ENCODE data around the gene CCL13. TPM values are rescaled to one million over a fixed set of nuclear protein-coding genes. Genes with fewer than 3 reads are reported as not detected.

Gene CCL13
- polyA plus RNA-seq, 1 of the 3 experiments (the other 2 are of a cell fraction), result not detected

GRCh38 chr17:34366010-34366409 lies 9.7 kb downstream of the CCL13 start:
- TF ChIP-seq POLR2AphosphoS5 (IDR thresholded peaks at IDR 0.05; ENCODE audit: low read depth, low read length), result no peak
- no peak for TF ChIP-seq TAF1 (IDR thresholded peaks at IDR 0.05; ENCODE audit: borderline replicate concordance, low read depth, low read length)
- TF ChIP-seq CHD2 (IDR thresholded peaks at IDR 0.05; ENCODE audit: low read length, partially characterized antibody), result no peak
- TF ChIP-seq TCF12 (IDR thresholded peaks at IDR 0.05), result no peak
- no peak for TF ChIP-seq ELF1 (IDR thresholded peaks at IDR 0.05)
- no peak for TF ChIP-seq MEF2A (IDR thresholded peaks at IDR 0.05; ENCODE audit: borderline replicate concordance, low read depth)
- TF ChIP-seq JUND (IDR thresholded peaks at IDR 0.05), result no peak
- no peak for TF ChIP-seq FOSL2 (IDR thresholded peaks at IDR 0.05; ENCODE audit: borderline replicate concordance, low read depth)
- no peak for TF ChIP-seq SMC3 (IDR thresholded peaks at IDR 0.05; ENCODE audit: low read depth, low read length)
- TF ChIP-seq GATA2 (CRISPR knock-in tag; IDR thresholded peaks at IDR 0.05), result no peak
- TF ChIP-seq, protein P1, sequence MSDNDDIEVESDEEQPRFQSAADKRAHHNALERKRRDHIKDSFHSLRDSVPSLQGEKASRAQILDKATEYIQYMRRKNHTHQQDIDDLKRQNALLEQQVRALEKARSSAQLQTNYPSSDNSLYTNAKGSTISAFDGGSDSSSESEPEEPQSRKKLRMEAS (IDR thresholded peaks at IDR 0.05; ENCODE audit: low read depth), result no peak
- TF ChIP-seq NRF1 (IDR thresholded peaks at IDR 0.05; ENCODE audit: low read depth, low read length), result no peak
- TF ChIP-seq RCOR1 (IDR thresholded peaks at IDR 0.05; ENCODE audit: low read length), result no peak
- no peak for TF ChIP-seq MXI1 (IDR thresholded peaks at IDR 0.05; ENCODE audit: low read depth, low read length)
- TF ChIP-seq NFIC (IDR thresholded peaks at IDR 0.05; ENCODE audit: borderline replicate concordance), result no peak
- no peak for TF ChIP-seq IRF3 (IDR thresholded peaks at IDR 0.05; ENCODE audit: low read depth, low read length)
- no peak for TF ChIP-seq ZBTB33 (IDR thresholded peaks at IDR 0.05; ENCODE audit: borderline replicate concordance, low read depth)
- no peak for TF ChIP-seq GABPA (IDR thresholded peaks at IDR 0.05; ENCODE audit: low read depth)
- no peak for TF ChIP-seq FOXJ3 (CRISPR knock-in tag; IDR thresholded peaks at IDR 0.05)
- no peak for TF ChIP-seq FOXM1 (IDR thresholded peaks at IDR 0.05; ENCODE audit: low read depth)
- Histone ChIP-seq H3K4me1 (ENCODE audit: control insufficient read depth in 1 of 2, insufficient read depth in 2 of 2, low read depth in 1 of 2, low read length in 1 of 2) (no peaks in the 10 kb centered on the region), H2AFZ (ENCODE audit: low read depth) (no peak overlapping the region), H3F3A (replicated peaks; ENCODE audit: insufficient read depth) (no peaks in the 10 kb centered on the region), H3K36me3 (replicated peaks in 1 of 2; ENCODE audit: control insufficient read depth in 1 of 2, insufficient read depth in 2 of 2, low read length in 1 of 2) (no peaks in the 10 kb centered on the region), H3K27ac (ENCODE audit: low read depth in 2 of 2, low read length in 1 of 2) (no peak overlapping the region), H3K9me2 (no peaks in the 10 kb centered on the region), H3K9me3 (no peaks in the 10 kb centered on the region), H3K9ac (no peak overlapping the region), H3K4me2 (no peak overlapping the region), H3K4me3 (ENCODE audit: low read depth in 2 of 2, low read length in 1 of 2) (no peak overlapping the region), H3K79me2 (ENCODE audit: insufficient read depth) (no peaks in the 10 kb centered on the region), H4K20me1 (ENCODE audit: insufficient read depth) (no peaks in the 10 kb centered on the region), H3K27me3 (ENCODE audit: insufficient read depth) (no peaks in the 10 kb centered on the region; the same call in 1 of the 2 replicates)
- POLR2A ChIA-PET, result no interaction called here
- 0% methylated on average over 1 of the region's 1 CpG for WGBS (ENCODE audit: low lambda C conversion rate)
- no peak for DNase-seq
- CTCF ChIA-PET, result no interaction called here
